Caco-2 (cell line): Measurements from ENCODE around the gene SPEM2. TPM values are rescaled to one million over a fixed set of nuclear protein-coding genes. Genes with fewer than 3 reads are reported as not detected.

ENCODE experiments used
- Bru-seq: library from RNA; stranded (reverse); fragments of 400-500 nt; gene quantifications from one replicate; lab custom pipeline; 2021; lab: Mats Ljungman, UMichigan
- BruChase-seq, 2 experiments: library from RNA; stranded (reverse); fragments of 400-500 nt; gene quantifications; one replicate each; lab custom pipeline; 2021; lab: Mats Ljungman, UMichigan
- BruUV-seq: library from RNA; stranded (reverse); fragments of 400-500 nt; replicated peaks from 2 replicates; lab custom pipeline; 2021; lab: Mats Ljungman, UMichigan
- CTCF ChIA-PET: fragments of 300-600 bp; sonication (Branson Sonifier 250); formaldehyde crosslinking; loops from one replicate; lab custom pipeline; 2022; ENCODE audit warnings: antibody characterized with exemption; lab: Charles Lee
- POLR2A ChIA-PET: fragments of 300-600 bp; sonication (Branson Sonifier 250); formaldehyde crosslinking; loops from one replicate; lab custom pipeline; 2022; ENCODE audit warnings: antibody characterized with exemption; lab: Charles Lee
- DNase-seq, 2 experiments: peaks; one replicate each; pipeline versions ENCODE4 v3.0.0 to v3.0.0-alpha.2; 2020 to 2022
- H3K27me3 ChIP-seq: replicated peaks from 2 replicates; pipeline ENCODE4 v1.6.0; 2011; ENCODE audit warnings: low read length; ENCODE audit not compliant: control insufficient read depth, insufficient read depth
- H3K36me3 ChIP-seq: 2 replicates; pipeline ENCODE4 v1.5.1; 2011; ENCODE audit warnings: low read length; ENCODE audit not compliant: control insufficient read depth, insufficient read depth
- H3K4me1 ChIP-seq: fragments of 250-450 bp; sonication (Bioruptor Pico); 2 replicates; pipeline ENCODE4 v1.5.1; 2020; ENCODE audit warnings: mild to moderate bottlenecking
- H3K4me3 ChIP-seq: 2 replicates; pipeline ENCODE4 v1.5.1; 2011; ENCODE audit warnings: low read depth, mild to moderate bottlenecking, control low read depth, low read length
- H3K9me3 ChIP-seq: fragments of 250-450 bp; sonication (Bioruptor Pico); 2 replicates; pipeline ENCODE4 v1.5.1; 2020; ENCODE audit warnings: mild to moderate bottlenecking, moderate library complexity
- H3K27ac Mint-ChIP-seq: one replicate; pipeline ENCODE4 v1.8.0; 2022; ENCODE audit warnings: mixed read lengths; ENCODE audit not compliant: unreplicated experiment
- H3K27me3 Mint-ChIP-seq: one replicate; pipeline ENCODE4 v1.8.0; 2022; ENCODE audit warnings: mixed read lengths; ENCODE audit not compliant: insufficient read depth, unreplicated experiment
- H3K36me3 Mint-ChIP-seq: one replicate; pipeline ENCODE4 v1.8.0; 2022; ENCODE audit warnings: mild to moderate bottlenecking, mixed read lengths; ENCODE audit not compliant: insufficient read depth, unreplicated experiment
- H3K4me1 Mint-ChIP-seq: one replicate; pipeline ENCODE4 v1.8.0; 2022; ENCODE audit warnings: low read depth, mixed read lengths; ENCODE audit not compliant: unreplicated experiment
- H3K4me3 Mint-ChIP-seq: one replicate; pipeline ENCODE4 v1.8.0; 2022; ENCODE audit warnings: mild to moderate bottlenecking, moderate library complexity, mixed read lengths; ENCODE audit not compliant: unreplicated experiment
- H3K9me3 Mint-ChIP-seq: one replicate; pipeline ENCODE4 v1.8.0; 2022; ENCODE audit warnings: mixed read lengths; ENCODE audit not compliant: unreplicated experiment
- CTCF ChIP-seq, 2 experiments: fragments of 200-600 bp in 1 of 2; IDR thresholded peaks; 1 replicate in 1 of 2; 2 replicates in 1 of 2; pipeline versions ENCODE4 v1.5.1 to v1.8.0; 2011 to 2022; ENCODE audit warnings: antibody characterized with exemption in 1 of 2, control low read depth in 1 of 2, inconsistent platforms in 1 of 2, low read depth in 1 of 2, low read length in 1 of 2, mild to moderate bottlenecking in 1 of 2, moderate library complexity in 1 of 2; ENCODE audit not compliant: insufficient read depth in 1 of 2, severe bottlenecking in 1 of 2, unreplicated experiment in 1 of 2
- intact Hi-C: fragments of 100-400 bp; cut with micrococcal nuclease; formaldehyde crosslinking; loops from one replicate; pipeline ENCODE4 v1.10.0; 2022; ENCODE audit not compliant: unreplicated experiment
- long read RNA-seq: library from polyadenylated mRNA; stranded (forward); transcript quantifications from one replicate; pipeline ENCODE4 v2.0.0, GENCODE V29; 2022
- total RNA-seq: library from RNA; stranded (reverse); gene quantifications from 2 replicates; pipeline ENCODE4 v1.2.3, GENCODE V29; 2022

SPEM2 gene
- total RNA-seq: not detected in 2 replicates
- not detected for Bru-seq, nascent RNA
- BruChase-seq, experiment 1, labeled RNA remaining after a 2-hour chase: not detected
- not detected for BruChase-seq, experiment 2, labeled RNA remaining after a 6-hour chase
- long read RNA-seq: 0 reads

- H3K9me3 ChIP-seq: no peaks in the 10 kb centered on the region
- ChIA-PET CTCF (interaction anchor here (0.6 kb wide), 1 partner anchor 80 kb away, joined by 3 read pairs; no protein-coding TSS in a partner anchor), POLR2A (interaction anchor here (0.5 kb wide), 1 partner anchor 54 kb away, joined by 6 read pairs; the partner anchor contains the start of gene ZBTB4)
- H3K27me3 Mint-ChIP-seq: no peaks in the 10 kb centered on the region
- H3K9me3 Mint-ChIP-seq: no peaks in the 10 kb centered on the region
- H3K4me1 ChIP-seq: no peaks in the 10 kb centered on the region
- no peaks in the 10 kb centered on the region for H3K4me1 Mint-ChIP-seq
- intact Hi-C loops: no loop called here
- no peaks in the 10 kb centered on the region for H3K27me3 ChIP-seq
- BruUV-seq: no TSS peak
- H3K4me3 ChIP-seq: no peak within 1 kb of the TSS
- H3K4me3 Mint-ChIP-seq: no peak within 1 kb of the TSS
- no peaks in the 10 kb centered on the region for H3K36me3 Mint-ChIP-seq
- no peak for DNase-seq
- no peaks in the 10 kb centered on the region for H3K36me3 ChIP-seq
- no peak within 1 kb of the TSS for H3K27ac Mint-ChIP-seq
- TF ChIP-seq CTCF (IDR thresholded peaks at IDR 0.05; ENCODE audit: insufficient read depth in 1 of 2, low read depth in 1 of 2, low read length in 1 of 2, severe bottlenecking in 1 of 2, unreplicated experiment in 1 of 2): no peak
Observed at GRCh38 chr17:7425316-7425715, at the start of gene SPEM2. TSS of gene SPEM2 (plus strand) at chr17:7425616. CDS start at chr17:7425689, 73 bp downstream.

DNA sequence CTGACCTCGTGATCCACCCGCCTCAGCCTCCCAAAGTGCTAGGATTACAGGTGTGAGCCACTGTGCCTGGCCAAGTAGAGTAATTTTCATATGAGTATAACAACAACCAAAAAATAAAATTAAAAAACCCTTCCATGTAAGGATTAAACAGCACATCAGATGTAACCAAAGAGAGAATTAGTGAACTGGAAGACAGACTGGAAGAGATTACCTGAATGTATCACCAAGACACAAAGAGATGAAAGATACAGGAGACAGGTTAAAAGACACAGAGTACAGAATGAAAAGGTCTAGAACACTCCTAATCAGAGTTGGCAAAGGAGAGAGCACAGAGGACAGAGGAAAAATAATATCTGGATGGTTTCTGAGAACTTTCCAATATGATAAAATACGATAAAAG, 46.3 kb upstream of the SPEM2 start:
- Mint-ChIP-seq H3K27me3 (no peaks in the 10 kb centered on the region), H3K4me3 (peak overlapping the region; percentile 12), H3K27ac (no peak overlapping the region), H3K36me3 (peaks cover 5% of the 10 kb centered on the region), H3K9me3 (no peaks in the 10 kb centered on the region), H3K4me1 (peaks cover 7% of the 10 kb centered on the region)
- no peak for TF ChIP-seq CTCF (IDR thresholded peaks at IDR 0.05; ENCODE audit: insufficient read depth in 1 of 2, low read depth in 1 of 2, low read length in 1 of 2, severe bottlenecking in 1 of 2, unreplicated experiment in 1 of 2)
- CTCF ChIA-PET: no interaction called here
- H3K36me3 ChIP-seq: no peaks in the 10 kb centered on the region
- H3K4me3 ChIP-seq: no peak overlapping the region
- no peaks in the 10 kb centered on the region for H3K27me3 ChIP-seq
- no peaks in the 10 kb centered on the region for H3K4me1 ChIP-seq
- BruUV-seq: no TSS peak
- no peak for DNase-seq
- intact Hi-C loops: no loop called here
- POLR2A ChIA-PET: no interaction called here
- no peaks in the 10 kb centered on the region for H3K9me3 ChIP-seq

GRCh38 chr17:7380321-7380720, 45.1 kb upstream of the SPEM2 start:
- intact Hi-C loops: loop anchor here (1.0 kb wide), 1 partner anchor 24 kb away; the partner anchor contains the start of gene TMEM256
- no peak for TF ChIP-seq CTCF (IDR thresholded peaks at IDR 0.05; ENCODE audit: insufficient read depth in 1 of 2, low read depth in 1 of 2, low read length in 1 of 2, severe bottlenecking in 1 of 2, unreplicated experiment in 1 of 2)
- Histone ChIP-seq H3K4me1 (no peaks in the 10 kb centered on the region), H3K4me3 (peak overlapping the region; percentile 55), H3K36me3 (no peaks in the 10 kb centered on the region), H3K9me3 (no peaks in the 10 kb centered on the region), H3K27me3 (no peaks in the 10 kb centered on the region)
- Mint-ChIP-seq H3K4me1 (peaks cover 7% of the 10 kb centered on the region), H3K36me3 (peaks cover 5% of the 10 kb centered on the region), H3K4me3 (peak overlapping the region; percentile 80), H3K27ac (peak overlapping the region; percentile 2), H3K9me3 (no peaks in the 10 kb centered on the region), H3K27me3 (no peaks in the 10 kb centered on the region)
- peak in 1 of 2 experiments; percentile 13 for DNase-seq
- POLR2A ChIA-PET: interaction anchor here (0.6 to 1.3 kb wide), 2 partner anchors 23 to 130 kb away, joined by 4 to 11 read pairs; partner anchors contain the start of gene TMEM256
- BruUV-seq: no TSS peak
- CTCF ChIA-PET: interaction anchor here (1.7 kb wide), 1 partner anchor 24 kb away, joined by 7 read pairs; the partner anchor contains the start of gene TMEM256
